GM19025 (cell line): ENCODE measurements around the gene APP.

Source experiments
- ATAC-seq: cut with Tn5 transposase; IDR thresholded peaks from one replicate; pipeline ENCODE4 v1.9.1; 2021; ENCODE audit warnings: mild to moderate bottlenecking, low read depth, moderate library complexity; ENCODE audit not compliant: unreplicated experiment

APP gene

DNA sequence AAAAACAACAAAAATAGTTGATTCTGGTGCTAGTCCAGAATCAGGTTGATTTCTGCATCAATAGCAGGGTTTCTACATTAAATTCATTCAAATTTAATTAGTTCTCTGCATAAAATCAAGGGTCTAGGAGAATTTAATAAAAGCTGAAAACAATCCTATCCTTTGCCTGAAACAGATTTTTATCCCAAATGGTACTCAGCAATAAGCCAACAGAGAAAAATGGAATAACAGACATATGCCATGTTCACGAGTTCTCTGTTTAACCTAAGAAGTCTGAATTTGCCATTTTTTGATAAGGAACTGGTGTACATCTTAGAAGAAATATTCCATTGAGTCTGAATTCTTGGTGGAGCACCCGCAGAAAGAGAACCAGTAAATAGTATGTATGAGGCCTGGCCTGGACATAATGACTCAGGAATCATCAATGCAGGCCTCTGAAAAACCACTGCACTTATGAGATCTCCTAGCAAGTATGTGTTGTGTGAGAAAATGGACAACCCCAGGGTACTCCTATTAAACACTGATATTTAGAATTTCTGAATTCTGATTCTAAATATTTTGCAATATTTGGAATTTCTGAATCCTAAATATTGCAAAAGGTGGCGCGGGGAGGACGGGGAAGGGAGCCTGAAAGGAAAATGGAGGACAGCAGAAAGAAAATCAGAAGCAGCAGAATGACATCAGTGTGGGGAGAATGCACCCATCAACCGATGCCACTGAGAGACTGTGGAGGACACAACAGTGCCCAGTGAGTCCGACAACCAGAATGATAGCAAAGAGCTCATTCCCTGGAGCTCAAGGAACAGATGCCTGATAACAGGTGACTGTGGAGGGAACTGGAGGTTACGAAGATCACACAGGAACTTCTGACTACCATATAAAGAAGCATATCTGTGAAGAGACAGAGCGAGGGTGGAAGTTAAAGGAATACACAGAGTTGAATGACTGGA is 97.6 kb downstream of the APP start:
- ATAC-seq = no peak

- no peak for ATAC-seq
These were observed 99.6 kb downstream of the APP start for GRCh38 chr21:26070822-26071425.

GRCh38 chr21:26070121-26070520 is 100.4 kb downstream of the APP start:
- no peak for ATAC-seq

DNA sequence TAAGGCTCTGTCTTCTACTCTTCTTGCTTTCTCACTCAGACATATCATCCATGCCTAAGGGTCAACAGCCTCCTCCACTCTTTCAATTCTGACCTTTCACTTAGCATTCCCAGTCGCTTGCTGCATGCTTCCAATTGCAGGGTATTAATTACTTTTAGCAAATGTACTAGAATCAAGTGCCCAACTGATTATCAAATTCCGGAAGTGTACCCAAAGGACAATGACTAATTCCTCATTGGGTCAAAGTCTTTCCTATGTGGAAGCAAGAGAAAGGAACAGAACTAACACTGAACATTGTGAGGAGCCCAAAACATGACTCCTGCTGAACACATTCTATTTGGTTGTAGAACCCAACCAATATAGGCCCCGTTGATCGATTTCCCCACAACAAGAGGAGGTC is 101.8 kb downstream of the APP start:
- ATAC-seq = no peak

- no peak for ATAC-seq
These were observed 102.6 kb downstream of the APP start for GRCh38 chr21:26067836-26068594.

DNA sequence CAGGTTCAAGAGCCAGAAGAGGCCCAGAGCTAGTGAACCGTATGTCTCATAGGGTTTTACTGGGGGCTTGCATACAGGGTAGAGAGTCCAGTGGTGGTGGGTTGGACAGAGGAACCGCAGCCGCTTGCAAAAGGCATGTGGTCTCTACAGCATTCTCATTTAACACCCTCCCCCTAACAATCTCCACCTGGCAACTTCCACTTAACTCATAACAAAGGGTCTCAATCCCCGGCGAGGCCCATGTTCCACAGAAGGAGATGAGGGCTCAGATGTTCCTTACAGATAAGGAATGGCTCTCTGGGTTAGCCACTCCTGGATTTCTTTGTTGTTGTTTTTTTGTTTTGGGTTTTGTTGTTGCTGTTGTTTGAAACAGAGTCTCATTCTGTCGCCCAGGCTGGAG is 106.1 kb downstream of the APP start:
- no peak for ATAC-seq

DNA sequence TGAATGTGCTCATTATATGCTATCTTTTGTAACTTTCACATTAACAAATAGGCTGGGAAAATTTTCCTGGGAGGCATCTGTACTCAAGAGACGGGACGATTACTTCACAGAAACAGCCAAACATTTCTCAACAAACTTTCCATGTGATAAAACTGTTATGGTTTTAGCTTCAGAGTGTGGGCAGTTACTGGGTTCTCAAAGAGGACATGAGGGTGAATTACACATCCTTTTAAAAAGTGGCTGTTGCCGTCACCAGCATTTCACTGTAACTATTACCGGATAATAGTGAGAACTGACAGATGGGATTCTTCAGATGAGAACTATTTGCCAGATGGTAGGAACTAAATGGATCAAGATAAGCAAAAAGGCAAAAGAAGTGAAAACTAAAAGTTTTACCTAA is 109.1 kb downstream of the APP start:
- no peak for ATAC-seq

- ATAC-seq = no peak
These were observed 110.0 kb downstream of the APP start for GRCh38 chr21:26060335-26061115.

- no peak for ATAC-seq
These were observed 112.9 kb downstream of the APP start for GRCh38 chr21:26057477-26058170.

DNA sequence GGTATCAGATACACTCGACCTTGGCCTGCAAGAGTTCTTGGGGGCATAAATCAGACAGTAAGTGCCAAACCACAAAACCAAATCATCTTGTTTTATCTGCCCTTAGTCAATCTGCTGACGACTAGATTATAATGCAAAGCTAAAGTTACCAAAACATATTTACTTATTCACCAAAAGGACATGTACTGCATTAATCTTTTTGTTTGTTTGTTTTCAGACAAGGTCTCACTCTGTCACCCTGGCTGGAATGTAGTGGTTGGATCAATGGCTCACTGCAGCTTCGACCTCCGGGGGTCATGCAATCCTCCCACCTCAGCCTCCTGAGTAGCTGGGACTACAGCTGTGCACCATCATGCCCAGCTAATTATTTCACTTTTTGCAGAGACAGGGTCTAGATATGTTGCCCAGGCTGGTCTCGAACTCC is 114.7 kb downstream of the APP start:
- no peak for ATAC-seq

GRCh38 chr21:26055010-26055409 is 115.6 kb downstream of the APP start:
- no peak for ATAC-seq

DNA sequence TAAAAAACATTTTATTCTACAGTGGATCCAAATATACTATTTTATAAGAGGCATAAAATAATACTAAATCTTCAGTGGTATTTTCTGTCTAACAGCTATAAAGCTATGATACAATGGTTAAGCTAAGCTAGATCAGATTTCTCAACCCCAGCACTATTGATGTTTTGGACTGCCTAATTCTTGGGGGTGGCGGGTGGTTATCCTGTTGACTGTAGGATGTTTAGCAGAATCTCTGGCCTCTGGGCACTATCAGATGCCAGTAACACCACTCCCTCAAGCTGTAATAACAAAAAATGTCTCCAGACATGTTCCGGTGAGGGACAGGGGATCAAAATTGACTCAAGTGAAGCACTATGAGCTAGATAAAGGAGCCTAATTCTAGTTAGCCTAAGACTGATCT is 118.5 kb downstream of the APP start:
- no peak for ATAC-seq

- no peak for ATAC-seq
These were observed 119.7 kb downstream of the APP start for GRCh38 chr21:26050857-26051256.

GRCh38 chr21:26049803-26050202 is 120.8 kb downstream of the APP start:
- ATAC-seq = no peak

GRCh38 chr21:26047279-26047967 is 123.1 kb downstream of the APP start:
- no peak for ATAC-seq

DNA sequence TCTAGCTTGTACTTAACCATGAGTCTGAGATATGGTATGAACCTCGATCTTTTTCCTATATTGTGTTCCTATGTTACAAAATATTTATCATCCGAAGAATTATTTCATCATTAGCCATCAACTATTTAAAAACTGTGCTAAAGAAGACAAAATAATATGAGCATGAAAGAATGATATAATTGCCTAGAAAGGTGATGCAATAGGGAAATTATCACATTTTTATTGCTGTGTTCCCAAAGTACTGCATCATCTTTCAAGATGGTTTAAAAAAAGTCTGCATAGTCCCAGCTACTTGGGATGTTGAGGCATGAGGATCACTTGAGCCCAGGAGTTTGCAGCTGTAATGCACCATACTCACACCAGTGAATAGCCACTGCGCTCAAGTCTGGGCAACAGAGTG is 126.7 kb downstream of the APP start:
- ATAC-seq = no peak

GRCh38 chr21:26042181-26042876 is 128.2 kb downstream of the APP start:
- no peak for ATAC-seq

DNA sequence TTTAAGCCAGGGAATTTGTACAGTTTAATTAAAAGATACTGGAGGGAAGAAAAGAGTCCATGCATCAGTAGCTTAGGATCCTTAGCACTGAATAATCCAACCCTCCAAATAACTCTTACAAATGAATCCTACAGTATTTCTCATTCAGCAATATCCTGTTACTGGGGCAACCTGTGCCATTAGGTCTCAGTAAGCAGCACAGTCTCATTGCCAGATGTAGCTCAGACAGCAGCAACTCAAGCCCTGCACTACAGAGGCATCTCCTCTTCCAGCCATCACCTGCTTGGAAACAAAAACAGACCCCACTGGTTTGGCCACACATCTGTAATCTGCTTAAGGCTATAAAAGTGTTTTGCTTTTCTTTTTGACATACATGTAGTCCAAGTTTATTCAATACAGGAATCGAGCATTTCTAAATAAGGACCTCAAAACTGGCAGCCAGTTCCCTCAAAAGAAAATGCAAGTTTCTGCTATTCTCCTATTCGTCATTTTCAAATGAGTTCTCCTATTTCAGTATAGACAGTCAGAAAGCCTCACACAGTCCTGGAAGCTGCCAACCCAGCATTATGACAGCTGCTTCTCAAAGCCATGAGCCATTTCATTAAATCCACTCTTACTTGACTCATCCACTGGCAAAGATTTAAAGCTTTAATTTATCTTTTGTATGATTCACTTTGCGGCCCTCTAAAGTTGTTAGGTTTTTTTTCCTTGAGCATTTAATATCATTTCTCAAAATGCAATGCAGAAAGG is 129.0 kb downstream of the APP start:
- no peak for ATAC-seq
